A549 (cell line): ENCODE data around the gene SIDT1. TPM values are rescaled to one million over a fixed set of nuclear protein-coding genes. Genes with fewer than 3 reads are reported as not detected.
A peak's percentile ranks its signal among the peaks of the same experiment; 100 is the strongest.

ENCODE experiments used
- ATAC-seq, 2 experiments: fragments of 200-7000 bp in 1 of 2; fragments of >200 bp in 1 of 2; cut with Nextera tagmentation in 1 of 2; cut with Tn5 transposase in 1 of 2; 3 replicates each; pipeline versions ENCODE4 v1.8.0 to v1.9.1; 2018 to 2020; ENCODE audit warnings: mild to moderate bottlenecking in 1 of 2, moderate library complexity in 1 of 2
- CTCF ChIA-PET: fragments of 300-600 bp; sonication (Branson Sonifier 250); formaldehyde crosslinking; extraction: SDS; loops from one replicate; lab custom pipeline; 2021; ENCODE audit warnings: antibody characterized with exemption, inconsistent platforms; lab: Yijun Ruan, JAX
- POLR2A ChIA-PET: fragments of 350-600 bp; formaldehyde crosslinking; extraction: SDS; loops from one replicate; lab custom pipeline; 2021; ENCODE audit warnings: antibody characterized with exemption, inconsistent platforms; lab: Yijun Ruan, JAX
- DNase-seq, 2 experiments: peaks; one replicate each; pipeline versions ENCODE4 v3.0.0 to v3.0.0-alpha.2; 2011 to 2016; ENCODE audit warnings: low read depth in 1 of 2, low spot score in 1 of 2
- FAIRE-seq: peaks from 2 replicates; lab custom pipeline; 2011; peaks lifted over from hg19 to GRCh38; lab: Jason Lieb, UNC
- H3K27ac ChIP-seq, 2 experiments: fragments of >200 bp; sonication (Bioruptor Twin); formaldehyde crosslinking; 3 replicates each; pipeline ENCODE4 v1.5.1; 2016 to 2017
- H3K4me1 ChIP-seq: fragments of >200 bp; sonication (Bioruptor Twin); formaldehyde crosslinking; 3 replicates; pipeline ENCODE4 v1.6.1; 2016
- H3K4me2 ChIP-seq: fragments of >200 bp; sonication (Bioruptor Twin); formaldehyde crosslinking; 3 replicates; pipeline ENCODE4 v1.6.1; 2016
- H3K4me3 ChIP-seq: fragments of >200 bp; sonication (Bioruptor Twin); formaldehyde crosslinking; 3 replicates; pipeline ENCODE4 v1.5.1; 2016
- H3K9me3 ChIP-seq: fragments of >200 bp; sonication (Bioruptor Twin); formaldehyde crosslinking; 3 replicates; pipeline ENCODE4 v1.6.1; 2016
- BHLHE40 ChIP-seq: IDR thresholded peaks from 2 replicates; pipeline ENCODE4 v1.6.1; 2012; ENCODE audit warnings: low read depth, low read length, inconsistent platforms
- CBX2 ChIP-seq: fragments of 200-600 bp; sonication (generic); IDR thresholded peaks from 2 replicates; pipeline ENCODE4 v1.6.1; 2016; ENCODE audit warnings: low read depth, mild to moderate bottlenecking, borderline replicate concordance
- CTCF ChIP-seq: fragments of >200 bp; sonication (Bioruptor Twin); formaldehyde crosslinking; IDR thresholded peaks from 3 replicates; pipeline ENCODE4 v1.5.1; 2016
- E2F6 ChIP-seq: IDR thresholded peaks from 2 replicates; pipeline ENCODE4 v1.6.1; 2012; ENCODE audit warnings: low read depth, borderline replicate concordance
- EHF ChIP-seq: fragments of 250-450 bp; sonication (Bioruptor Pico); IDR thresholded peaks from 2 replicates; pipeline ENCODE4 v1.5.0; 2020; ENCODE audit warnings: mild to moderate bottlenecking
- EHMT2 ChIP-seq: fragments of 200-600 bp; sonication (generic); IDR thresholded peaks from 2 replicates; pipeline ENCODE4 v1.6.1; 2016; ENCODE audit warnings: antibody characterized with exemption, low read depth, mild to moderate bottlenecking, moderate library complexity
- ELK1 ChIP-seq: fragments of 150-350 bp; IDR thresholded peaks from 2 replicates; pipeline ENCODE4 v1.6.1; 2014; ENCODE audit warnings: low read depth, mild to moderate bottlenecking, low read length
- FOSB ChIP-seq: fragments of 250-450 bp; sonication (Bioruptor Pico); IDR thresholded peaks from 2 replicates; pipeline ENCODE4 v1.5.0; 2020; ENCODE audit warnings: mild to moderate bottlenecking, moderate library complexity
- GATA3 ChIP-seq: IDR thresholded peaks from 2 replicates; pipeline ENCODE4 v1.6.1; 2012; ENCODE audit warnings: borderline replicate concordance
- KDM1A ChIP-seq: fragments of 200-600 bp; sonication (generic); IDR thresholded peaks from 2 replicates; pipeline ENCODE4 v1.6.1; 2016; ENCODE audit warnings: low read depth, mild to moderate bottlenecking
- KDM5A ChIP-seq: fragments of 200-600 bp; sonication (generic); IDR thresholded peaks from 2 replicates; pipeline ENCODE4 v1.6.1; 2016; ENCODE audit warnings: antibody characterized with exemption, mild to moderate bottlenecking
- MAX ChIP-seq: IDR thresholded peaks from 2 replicates; pipeline ENCODE4 v1.6.1; 2012
- RAD21 ChIP-seq, 2 experiments: fragments of >200 bp in 1 of 2; sonication (Bioruptor Twin) in 1 of 2; formaldehyde crosslinking in 1 of 2; IDR thresholded peaks in 1 of 2; conservative IDR thresholded peaks in 1 of 2; 2 replicates in 1 of 2; 3 replicates in 1 of 2; pipeline ENCODE4 v1.6.1; 2012 to 2018; ENCODE audit warnings: inconsistent platforms in 1 of 2
- SMC3 ChIP-seq: fragments of >200 bp; sonication (Bioruptor Twin); formaldehyde crosslinking; IDR thresholded peaks from 3 replicates; pipeline ENCODE4 v1.6.1; 2018; ENCODE audit warnings: inconsistent platforms
- ZC3H11A ChIP-seq: fragments of 450-650 bp; IDR thresholded peaks from 2 replicates; pipeline ENCODE4 v1.6.1; 2014; ENCODE audit warnings: antibody characterized with exemption, mild to moderate bottlenecking
- ZNF302 ChIP-seq: fragments of 250-450 bp; sonication (Bioruptor Pico); IDR thresholded peaks from 2 replicates; pipeline ENCODE4 v1.9.0; 2021; ENCODE audit warnings: inconsistent platforms, mild to moderate bottlenecking, moderate library complexity
- WGBS: methylation state at CpG from one replicate; pipeline ENCODE4 v1.1.6; 2017; ENCODE audit errors: missing lambda C conversion rate; 5-methylcytosine and 5-hydroxymethylcytosine counted together
- polyA plus RNA-seq, 4 experiments: library from polyadenylated mRNA; depleted of rRNA in 3 of 4; stranded (reverse); fragments of >200 nt; fragmentation: RNase III in 1 of 4; extraction: RNeasy Plus Mini Kit Qiagen cat#74134 plus additional on column Dnase treatment in 1 of 4; gene quantifications; 2 replicates in 3 of 4; 3 replicates in 1 of 4; pipeline ENCODE4 v1.2.3, GENCODE V29; 2011 to 2017

Gene SIDT1
- polyA plus RNA-seq, 2 of the 4 experiments (the other 2 are of a cell fraction), result 0.43 to 7.5 TPM

GRCh38 chr3:113551820-113552219 lies 19.5 kb downstream of the SIDT1 start:
- Histone ChIP-seq H3K27ac (no peak overlapping the region), H3K9me3 (no peaks in the 10 kb centered on the region), H3K4me3 (no peak overlapping the region), H3K4me1 (peaks cover 6% of the 10 kb centered on the region), H3K4me2 (no peak overlapping the region)
- ChIA-PET CTCF (interaction anchor here (1.4 to 3.5 kb wide), 3 partner anchors 10 to 35 kb away, joined by 3 to 14 read pairs (median 8); no protein-coding TSS in a partner anchor), POLR2A (no interaction called here)
- ATAC-seq (no peak), DNase-seq (no peak), FAIRE-seq (no peak)
- TF ChIP-seq MAX (no peak), CBX2 (no peak), KDM1A (no peak), CTCF (no peak), EHMT2 (no peak), EHF (CRISPR knock-in tag) (no peak), ELK1 (no peak), SMC3 (no peak), GATA3 (no peak), RAD21 (conservative IDR thresholded peaks at IDR 0.05 in 1 of 2, IDR thresholded peaks at IDR 0.05 in 1 of 2) (no peak)
- WGBS, result 30% methylated on average over 5 of the region's 5 CpGs

GRCh38 chr3:113552851-113553250 lies 20.5 kb downstream of the SIDT1 start:
- Histone ChIP-seq H3K4me3 (no peak overlapping the region), H3K27ac (no peak overlapping the region), H3K4me1 (peaks cover 16% of the 10 kb centered on the region), H3K9me3 (no peaks in the 10 kb centered on the region), H3K4me2 (no peak overlapping the region)
- 49% methylated on average over 3 of the region's 3 CpGs for WGBS
- ATAC-seq (peak; percentile 45 to 55; a peak in 3 of 6 replicates), DNase-seq (no peak)
- TF ChIP-seq FOSB (CRISPR knock-in tag) (no peak), CTCF (peak; percentile 25; the same call in 2 of the 3 replicates), ZNF302 (CRISPR knock-in tag) (no peak), SMC3 (peak; percentile 32; the same call in 1 of the 3 replicates), RAD21 (conservative IDR thresholded peaks at IDR 0.05 in 1 of 2, IDR thresholded peaks at IDR 0.05 in 1 of 2) (peak; percentile 46 to 50; a peak in 3 of 5 replicates), CBX2 (no peak), EHF (CRISPR knock-in tag) (no peak), E2F6 (no peak), KDM5A (no peak), BHLHE40 (no peak), ZC3H11A (no peak)
- TF ChIP-seq, all 56 proteins: peak for 3
- POLR2A ChIA-PET, result no interaction called here
- CTCF ChIA-PET, result interaction anchor here (0.6 to 3.5 kb wide), 5 partner anchors 11 to 285 kb away, joined by 3 to 14 read pairs (median 5); no protein-coding TSS in a partner anchor
- FAIRE-seq, result no peak
